ENCODE measurements around the gene RNF126.

Gene RNF126

GRCh38 chr19:694481-695351, 31.7 kb upstream of the RNF126 start:
- no peak for DNase-seq
- TF ChIP-seq GATA1 (IDR thresholded peaks at IDR 0.05; ENCODE audit: low read depth, low read length) (no peak), POLR2A (IDR thresholded peaks at IDR 0.05; ENCODE audit: low read length) (no peak)

GRCh38 chr19:690203-690602, 27.2 kb upstream of the RNF126 start:
- DNase-seq, result no peak
- TF ChIP-seq GATA1 (IDR thresholded peaks at IDR 0.05; ENCODE audit: low read depth, low read length), result no peak
- no peak for TF ChIP-seq POLR2A (IDR thresholded peaks at IDR 0.05; ENCODE audit: low read length)

GRCh38 chr19:688992-689391, 26.0 kb upstream of the RNF126 start:
- TF ChIP-seq POLR2A (IDR thresholded peaks at IDR 0.05; ENCODE audit: low read length) (no peak), GATA1 (IDR thresholded peaks at IDR 0.05; ENCODE audit: low read depth, low read length) (no peak)
- DNase-seq, result no peak

GRCh38 chr19:688214-688613, 25.2 kb upstream of the RNF126 start:
- no peak for DNase-seq

GRCh38 chr19:687569-688166, 24.7 kb upstream of the RNF126 start:
- no peak for TF ChIP-seq GATA1 (IDR thresholded peaks at IDR 0.05; ENCODE audit: low read depth, low read length)
- TF ChIP-seq POLR2A (IDR thresholded peaks at IDR 0.05; ENCODE audit: low read length), result no peak
- no peak for DNase-seq

More at GRCh38 chr19:688214-688613, 25.2 kb upstream of the RNF126 start:
- TF ChIP-seq POLR2A (IDR thresholded peaks at IDR 0.05; ENCODE audit: low read length), result no peak
- no peak for TF ChIP-seq GATA1 (IDR thresholded peaks at IDR 0.05; ENCODE audit: low read depth, low read length)

- TF ChIP-seq GATA1 (IDR thresholded peaks at IDR 0.05; ENCODE audit: low read depth, low read length), result no peak
- no peak for TF ChIP-seq POLR2A (IDR thresholded peaks at IDR 0.05; ENCODE audit: low read length)
- no peak for DNase-seq
These were observed 23.7 kb upstream of the RNF126 start for GRCh38 chr19:686589-687297.

- no peak for DNase-seq
- TF ChIP-seq POLR2A (IDR thresholded peaks at IDR 0.05; ENCODE audit: low read length), result no peak
These were observed 22.5 kb upstream of the RNF126 start for GRCh38 chr19:685454-685931.

- DNase-seq, result no peak
- TF ChIP-seq GATA1 (IDR thresholded peaks at IDR 0.05; ENCODE audit: low read depth, low read length) (no peak), POLR2A (IDR thresholded peaks at IDR 0.05; ENCODE audit: low read length) (no peak)
These were observed 19.8 kb upstream of the RNF126 start for GRCh38 chr19:682678-683320.

GRCh38 chr19:681029-682019, 18.3 kb upstream of the RNF126 start:
- DNase-seq, result peak in 1 of 2 experiments; percentile 94
- TF ChIP-seq POLR2A (IDR thresholded peaks at IDR 0.05; ENCODE audit: low read length) (no peak), GATA1 (IDR thresholded peaks at IDR 0.05; ENCODE audit: low read depth, low read length) (no peak)

- peak; percentile 99 to 100 for DNase-seq
These were observed 17.4 kb upstream of the RNF126 start for GRCh38 chr19:680287-681028.

GRCh38 chr19:679418-680286, 16.6 kb upstream of the RNF126 start:
- TF ChIP-seq POLR2A (IDR thresholded peaks at IDR 0.05; ENCODE audit: low read length) (no peak), GATA1 (IDR thresholded peaks at IDR 0.05; ENCODE audit: low read depth, low read length) (no peak)
- DNase-seq, result peak; percentile 56 to 60

More at GRCh38 chr19:680287-681028, 17.4 kb upstream of the RNF126 start:
- peak; percentile 44 for TF ChIP-seq POLR2A (IDR thresholded peaks at IDR 0.05; ENCODE audit: low read length)
- no peak for TF ChIP-seq GATA1 (IDR thresholded peaks at IDR 0.05; ENCODE audit: low read depth, low read length)
